Measurements from ENCODE around the gene BLACAT1. TPM values are rescaled to one million over a fixed set of nuclear protein-coding genes. Genes with fewer than 3 reads are reported as not detected.

BLACAT1 gene
- total and polyA plus RNA-seq, 9 of the 15 experiments (the other 6 are each of a cell fraction or from before 2014, with no cell fraction given), result 0.10 to 5.9 (median 0.73) TPM

GRCh38 chr1:205488074-205488723, 32.4 kb upstream of the BLACAT1 start (continued):
- TF ChIP-seq ZNF609 (CRISPR knock-in tag; IDR thresholded peaks at IDR 0.05; ENCODE audit: borderline replicate concordance) (no peak), MIER1 (IDR thresholded peaks at IDR 0.05; ENCODE audit: low read depth) (peak; percentile 81; the same call in 1 of the 2 replicates), NFYB (IDR thresholded peaks at IDR 0.05; ENCODE audit: extremely low read depth, insufficient read length) (no peak), ZBTB33 (CRISPR knock-in tag; IDR thresholded peaks at IDR 0.05) (no peak), ZNF707 (CRISPR knock-in tag; conservative IDR thresholded peaks at IDR 0.05) (no peak), ARID1B (IDR thresholded peaks at IDR 0.05) (no peak), NR2C1 (IDR thresholded peaks at IDR 0.05) (no peak), NR2C1 (tag; IDR thresholded peaks at IDR 0.05) (no peak), DMBX1 (CRISPR knock-in tag; IDR thresholded peaks at IDR 0.05; ENCODE audit: borderline replicate concordance) (no peak), JUNB (CRISPR knock-in tag; conservative IDR thresholded peaks at IDR 0.05) (no peak), ESRRB (CRISPR knock-in tag; IDR thresholded peaks at IDR 0.05; ENCODE audit: borderline replicate concordance) (no peak), NFATC3 (IDR thresholded peaks at IDR 0.05) (no peak), MTF1 (CRISPR knock-in tag; IDR thresholded peaks at IDR 0.05; ENCODE audit: borderline replicate concordance) (no peak), PHF8 (IDR thresholded peaks at IDR 0.05; ENCODE audit: borderline replicate concordance, low read length) (no peak), CEBPG (CRISPR knock-in tag; IDR thresholded peaks at IDR 0.05) (peak; percentile 84), CEBPG (tag; conservative IDR thresholded peaks at IDR 0.05 in 1 of 2, IDR thresholded peaks at IDR 0.05 in 1 of 2) (peak; percentile 69 to 81), ZBTB34 (CRISPR knock-in tag; IDR thresholded peaks at IDR 0.05) (no peak), RBM15 (IDR thresholded peaks at IDR 0.05; ENCODE audit: insufficient read depth, low read length) (no peak), U2AF2 (optimal IDR thresholded peaks at IDR 0.05; ENCODE audit: low read depth, low read length) (no peak), RBM25 (IDR thresholded peaks at IDR 0.05; ENCODE audit: low read depth, low read length, severe bottlenecking) (no peak)
